ENCODE measurements around the gene LY86. TPM values are rescaled to one million over a fixed set of nuclear protein-coding genes. Genes with fewer than 3 reads are reported as not detected.

The LY86 gene
- total and polyA plus RNA-seq, 10 of the 15 experiments (the other 5 are each of a cell fraction or from before 2014, with no cell fraction given): 68.2 to 457 (median 128) TPM

DNA sequence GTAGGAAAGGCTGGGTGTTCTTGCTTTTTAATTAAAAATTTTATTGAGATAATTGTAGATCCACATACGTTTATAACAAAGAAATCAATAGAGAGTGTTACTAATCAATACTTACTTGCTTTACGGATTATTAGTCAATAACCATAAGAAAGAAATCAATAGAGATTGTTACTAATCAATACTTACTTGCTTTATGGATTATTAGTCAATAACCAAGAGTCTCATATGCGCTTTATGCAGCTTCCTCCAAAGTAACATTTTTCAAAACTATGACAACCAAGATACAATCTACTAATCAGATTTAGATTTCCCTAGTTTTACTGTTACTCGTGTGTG is 31.0 kb upstream of the LY86 start:
- no peaks in the 10 kb centered on the region; the same call in 1 of the 2 replicates for H3K4me1 ChIP-seq (ENCODE audit: control insufficient read depth, insufficient read depth, low read length)
- no peak overlapping the region for H3K4me3 ChIP-seq
- ChIA-PET RAD21 (ENCODE audit: unreplicated experiment) (interaction anchor here (1.0 to 5.8 kb wide), 7 partner anchors 10 to 163 kb away, joined by 3 to 47 read pairs (median 3); no protein-coding TSS in a partner anchor), POLR2A (interaction anchor here (0.8 to 3.1 kb wide), 2 partner anchors 10 to 29 kb away, joined by 3 to 14 read pairs; no protein-coding TSS in a partner anchor), SMC1A (ENCODE audit: uncharacterized antibody, unreplicated experiment) (interaction anchor here (0.6 to 4.8 kb wide), 12 partner anchors 11 to 337 kb away, joined by 3 to 22 read pairs (median 4); no protein-coding TSS in a partner anchor), CTCF (interaction anchor here (1.0 to 8.1 kb wide), 9 partner anchors 10 to 1109 kb away, joined by 3 to 92 read pairs (median 6); no protein-coding TSS in a partner anchor)
- H3K4me2 ChIP-seq (ENCODE audit: control insufficient read depth, insufficient read depth): no peak overlapping the region
- no peak for TF ChIP-seq POLR2A (IDR thresholded peaks at IDR 0.05; ENCODE audit: low read depth, low read length)
- no peak overlapping the region for H2AFZ ChIP-seq (ENCODE audit: control insufficient read depth, low read depth, low read length)
- no peak overlapping the region for H3K9ac ChIP-seq (ENCODE audit: control insufficient read depth, insufficient read depth, low read length)
- intact Hi-C loops (cut with micrococcal nuclease; ENCODE audit: unreplicated experiment): loop anchor here (1.0 kb wide), 1 partner anchor 27 kb away; no protein-coding TSS in a partner anchor
- no peaks in the 10 kb centered on the region for H3K79me2 ChIP-seq (ENCODE audit: control insufficient read depth, insufficient read depth, low read length)
- H3K36me3 ChIP-seq (ENCODE audit: control insufficient read depth in 2 of 2, insufficient read depth in 2 of 2, low read length in 1 of 2): peaks cover 0 to 2% of the 10 kb centered on the region in 2 experiments; a peak in 3 of 4 replicates
- WGBS (ENCODE audit: insufficient coverage, insufficient replicate concordance, low lambda C conversion rate, missing lambda C conversion rate): 82% methylated on average over 4 of the region's 4 CpGs
- BruUV-seq (replicated peaks): no TSS peak
- in situ Hi-C loops (cut with MboI): no loop called here
- FAIRE-seq: no peak
- H4K20me1 ChIP-seq (ENCODE audit: control insufficient read depth, insufficient read depth): no peaks in the 10 kb centered on the region
- no peak for DNase-seq (ENCODE audit: low read depth, low spot score)
- no peaks in the 10 kb centered on the region for H3K27me3 ChIP-seq (replicated peaks in 1 of 2; ENCODE audit: control insufficient read depth in 2 of 2, insufficient read depth in 2 of 2, low read length in 1 of 2)
- ATAC-seq: no peak
- H3K27ac ChIP-seq (ENCODE audit: control insufficient read depth, insufficient read depth): no peak overlapping the region
- no peaks in the 10 kb centered on the region for H3K9me3 ChIP-seq (replicated peaks; ENCODE audit: control insufficient read depth, insufficient read depth, low read length)

DNA sequence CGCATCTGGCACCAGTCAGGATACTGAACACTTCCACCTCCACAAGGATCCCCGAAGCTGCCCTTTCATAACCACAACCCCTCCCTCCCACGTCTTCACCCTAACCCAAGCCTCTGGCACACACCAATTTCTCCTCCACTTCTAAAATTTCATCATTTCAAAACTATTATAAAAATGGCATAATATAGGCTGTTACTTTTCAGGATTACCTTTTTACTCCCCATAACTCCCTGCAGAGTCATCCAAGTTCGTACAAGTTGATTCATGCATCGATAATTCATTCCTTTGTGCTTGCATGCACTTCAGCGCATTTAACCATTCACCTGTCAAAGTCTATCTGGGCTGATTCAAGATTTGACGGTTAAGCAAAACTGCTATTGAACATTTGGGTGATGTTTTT is 30.6 kb upstream of the LY86 start:
- Histone ChIP-seq H3K4me3 (no peak overlapping the region), H3K4me1 (ENCODE audit: control insufficient read depth, insufficient read depth, low read length) (no peaks in the 10 kb centered on the region; the same call in 1 of the 2 replicates), H3K9me3 (replicated peaks; ENCODE audit: control insufficient read depth, insufficient read depth, low read length) (no peaks in the 10 kb centered on the region), H3K36me3 (ENCODE audit: control insufficient read depth in 2 of 2, insufficient read depth in 2 of 2, low read length in 1 of 2) (peaks cover 0 to 3% of the 10 kb centered on the region in 2 experiments; a peak in 3 of 4 replicates), H3K27me3 (replicated peaks in 1 of 2; ENCODE audit: control insufficient read depth in 2 of 2, insufficient read depth in 2 of 2, low read length in 1 of 2) (no peaks in the 10 kb centered on the region), H2AFZ (ENCODE audit: control insufficient read depth, low read depth, low read length) (no peak overlapping the region), H3K27ac (ENCODE audit: control insufficient read depth, insufficient read depth) (no peak overlapping the region), H3K9ac (ENCODE audit: control insufficient read depth, insufficient read depth, low read length) (no peak overlapping the region), H4K20me1 (ENCODE audit: control insufficient read depth, insufficient read depth) (no peaks in the 10 kb centered on the region), H3K4me2 (ENCODE audit: control insufficient read depth, insufficient read depth) (no peak overlapping the region), H3K79me2 (ENCODE audit: control insufficient read depth, insufficient read depth, low read length) (no peaks in the 10 kb centered on the region)
- BruUV-seq (replicated peaks): no TSS peak
- DNase-seq (ENCODE audit: low read depth, low spot score) (no peak), FAIRE-seq (no peak), ATAC-seq (no peak)
- SMC1A ChIA-PET (ENCODE audit: uncharacterized antibody, unreplicated experiment): interaction anchor here (0.5 to 4.8 kb wide), 11 partner anchors 10 to 693 kb away, joined by 3 to 24 read pairs (median 3); no protein-coding TSS in a partner anchor
- 78% methylated on average over 7 of the region's 7 CpGs for WGBS (ENCODE audit: insufficient coverage, insufficient replicate concordance, low lambda C conversion rate, missing lambda C conversion rate)
- RAD21 ChIA-PET (ENCODE audit: unreplicated experiment): interaction anchor here (1.0 to 5.8 kb wide), 5 partner anchors 12 to 133 kb away, joined by 3 to 47 read pairs (median 5); no protein-coding TSS in a partner anchor
- CTCF ChIA-PET: interaction anchor here (0.8 to 8.1 kb wide), 14 partner anchors 10 to 142 kb away, joined by 3 to 92 read pairs (median 4); no protein-coding TSS in a partner anchor
- in situ Hi-C loops (cut with MboI) (no loop called here), intact Hi-C loops (cut with micrococcal nuclease; ENCODE audit: unreplicated experiment) (loop anchor here (1.0 kb wide), 1 partner anchor 26 kb away; no protein-coding TSS in a partner anchor)
- POLR2A ChIA-PET: interaction anchor here (0.8 to 3.1 kb wide), 2 partner anchors 11 to 29 kb away, joined by 3 to 14 read pairs; no protein-coding TSS in a partner anchor
- no peak for TF ChIP-seq TARDBP (IDR thresholded peaks at IDR 0.05; ENCODE audit: borderline replicate concordance)
- TF ChIP-seq RBBP5 (conservative IDR thresholded peaks at IDR 0.05): no peak
- no peak for TF ChIP-seq MXI1 (IDR thresholded peaks at IDR 0.05; ENCODE audit: low read depth, low read length)
- no peak for TF ChIP-seq SUZ12 (IDR thresholded peaks at IDR 0.05; ENCODE audit: unreplicated experiment)
- TF ChIP-seq, protein P1, sequence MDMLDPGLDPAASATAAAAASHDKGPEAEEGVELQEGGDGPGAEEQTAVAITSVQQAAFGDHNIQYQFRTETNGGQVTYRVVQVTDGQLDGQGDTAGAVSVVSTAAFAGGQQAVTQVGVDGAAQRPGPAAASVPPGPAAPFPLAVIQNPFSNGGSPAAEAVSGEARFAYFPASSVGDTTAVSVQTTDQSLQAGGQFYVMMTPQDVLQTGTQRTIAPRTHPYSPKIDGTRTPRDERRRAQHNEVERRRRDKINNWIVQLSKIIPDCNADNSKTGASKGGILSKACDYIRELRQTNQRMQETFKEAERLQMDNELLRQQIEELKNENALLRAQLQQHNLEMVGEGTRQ (IDR thresholded peaks at IDR 0.05; ENCODE audit: borderline replicate concordance, low read depth, low read length): no peak
- no peak for TF ChIP-seq HDAC6 (IDR thresholded peaks at IDR 0.05; ENCODE audit: unreplicated experiment)
- TF ChIP-seq NR2F1 (conservative IDR thresholded peaks at IDR 0.05): no peak
- TF ChIP-seq CEBPZ (IDR thresholded peaks at IDR 0.05; ENCODE audit: low read depth, low read length): no peak
- TF ChIP-seq ZNF217 (IDR thresholded peaks at IDR 0.05): no peak
- no peak for TF ChIP-seq MYB (IDR thresholded peaks at IDR 0.05; ENCODE audit: borderline replicate concordance, low read depth, low read length)

All from GM12878 (cell line).